GM12865 (cell line): ENCODE results near the gene WDR45B.

Experiments
- DNase-seq: peaks from one replicate; pipeline ENCODE4 v3.0.0; 2010; ENCODE audit warnings: low read depth
- H3K4me3 ChIP-seq: 2 replicates; pipeline ENCODE4 v1.5.1; 2011; ENCODE audit warnings: mild to moderate bottlenecking, low read depth, low read length, control low read depth
- CTCF ChIP-seq: IDR thresholded peaks from 2 replicates; pipeline ENCODE4 v1.5.1; 2011; ENCODE audit warnings: low read length, control low read depth, low read depth, inconsistent platforms; ENCODE audit not compliant: insufficient read depth; ENCODE audit errors: missing control alignments

WDR45B gene

DNA sequence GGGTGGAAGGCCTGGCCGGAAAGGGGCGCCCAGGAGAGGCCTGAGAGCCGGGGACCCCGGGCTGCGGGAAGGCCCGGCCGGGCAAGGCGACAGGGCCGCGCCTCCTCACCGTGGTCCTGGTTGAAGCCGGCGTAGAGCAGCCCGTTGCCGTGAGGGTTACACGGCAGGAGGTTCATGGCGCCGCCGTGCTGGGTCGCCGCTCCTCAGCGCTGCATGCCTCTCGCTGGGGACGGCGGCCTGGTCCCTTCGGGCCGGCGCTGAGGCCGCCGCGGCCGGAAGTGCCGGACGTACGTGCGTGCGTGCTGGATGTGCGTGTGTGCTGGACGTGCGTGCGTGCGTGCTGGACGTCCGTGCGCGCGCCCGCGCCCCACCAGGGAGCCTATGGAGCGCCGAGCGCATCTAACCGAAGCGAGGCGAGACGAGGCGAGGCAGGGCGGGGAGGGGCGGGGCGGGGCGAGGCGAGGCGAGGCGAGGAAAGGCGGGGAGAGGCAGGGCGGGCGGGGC is at the start of gene WDR45B:
Gene WDR45B (minus strand): TSS at position 280 of the 504 bp plus-strand sequence. CDS start 104 bp downstream, at position 176.
- no peak for TF ChIP-seq CTCF
- peak; percentile 99 for DNase-seq
- H3K4me3 ChIP-seq = peak within 1 kb of the TSS; percentile 91

GRCh38 chr17:82697808-82698064 is 49.5 kb upstream of the WDR45B start:
- TF ChIP-seq CTCF = no peak
- no peak for DNase-seq
- peak overlapping the region; percentile 52 for H3K4me3 ChIP-seq

- peak overlapping the region; percentile 52 for H3K4me3 ChIP-seq
- no peak for TF ChIP-seq CTCF
- DNase-seq = no peak
These were observed 48.9 kb upstream of the WDR45B start for GRCh38 chr17:82696916-82697807.

DNA sequence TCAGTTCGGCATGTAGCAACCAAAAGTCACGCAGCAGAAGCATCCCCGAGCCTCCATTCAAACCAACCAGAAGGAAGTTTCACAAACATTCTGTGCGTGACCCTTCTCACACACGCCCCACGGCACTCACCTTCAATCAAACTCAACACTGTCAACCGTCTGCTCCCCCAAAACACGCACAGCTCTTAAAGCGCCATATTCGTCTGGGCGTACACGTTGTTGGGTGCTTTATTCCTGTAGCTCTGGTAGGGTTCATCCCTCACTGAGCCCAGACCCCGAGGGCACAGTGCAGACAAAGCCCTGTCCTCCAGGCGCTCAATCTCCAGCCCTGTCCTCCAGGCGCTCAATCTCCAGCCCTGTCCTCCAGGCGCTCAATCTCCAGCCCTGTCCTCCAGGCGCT is 48.0 kb upstream of the WDR45B start:
- H3K4me3 ChIP-seq = no peak overlapping the region

DNA sequence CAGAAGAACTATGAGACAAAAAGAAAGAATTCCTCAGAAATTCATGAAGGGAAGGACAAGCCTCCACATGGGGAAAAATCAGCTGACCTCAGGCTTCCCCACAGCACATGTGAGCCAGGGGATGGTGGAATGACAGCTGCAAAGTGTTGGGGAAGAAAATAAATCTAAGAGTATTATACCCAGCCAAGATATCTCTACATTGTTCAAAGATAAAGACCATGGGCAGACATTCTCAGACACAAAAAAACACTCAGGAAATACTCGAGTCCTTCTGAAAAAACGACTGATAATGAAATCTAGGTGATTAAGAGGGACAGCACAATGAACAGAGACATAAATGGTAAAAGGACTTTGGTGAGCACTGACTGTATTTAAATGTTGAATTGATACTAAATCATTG is 46.4 kb upstream of the WDR45B start:
- no peak overlapping the region for H3K4me3 ChIP-seq

More for the DNA sequence above, 48.0 kb upstream of the WDR45B start:
- DNase-seq = no peak
- TF ChIP-seq CTCF = no peak

DNA sequence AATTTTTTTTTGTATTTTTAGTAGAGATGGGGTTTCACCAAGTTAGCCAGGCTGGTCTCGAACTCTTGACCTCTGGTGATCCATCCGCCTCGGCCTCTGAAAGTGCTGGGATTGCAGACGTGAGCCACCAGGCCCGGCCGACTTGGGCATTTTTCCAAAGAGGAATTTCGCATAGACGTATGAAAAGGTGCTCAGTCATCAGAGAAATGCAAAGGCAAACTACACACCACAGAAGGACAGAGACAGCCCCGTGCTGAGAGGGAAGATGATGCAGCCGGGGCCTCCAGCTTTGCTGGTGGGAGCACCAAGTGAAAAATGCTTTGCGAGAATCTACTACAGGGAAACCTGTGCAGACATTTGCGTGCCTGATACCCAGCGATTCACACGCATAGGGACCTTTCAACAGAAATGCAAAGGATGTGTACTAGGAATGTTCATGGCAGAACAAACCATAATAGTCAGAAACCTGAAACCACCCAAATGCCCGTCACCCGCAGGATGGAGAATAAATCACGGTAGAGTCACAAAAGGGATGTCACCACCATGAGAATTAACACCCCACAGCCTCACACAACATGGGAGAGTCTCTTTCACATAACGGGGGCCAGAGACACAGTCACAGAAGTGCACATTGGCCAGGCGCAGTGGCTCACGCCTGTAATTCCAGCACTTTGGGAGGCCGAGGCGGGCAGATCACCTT is 45.1 kb upstream of the WDR45B start:
- no peak overlapping the region for H3K4me3 ChIP-seq
- no peak for TF ChIP-seq CTCF
- no peak for DNase-seq

More for the DNA sequence above, 46.4 kb upstream of the WDR45B start:
- TF ChIP-seq CTCF = no peak
- no peak for DNase-seq
